Stomach smooth muscle (tissue), 2 donors: ENCODE data around the gene STKLD1.
"Not testable (repeated sequence)": the region's sequence is repeated elsewhere in the genome, so short reads cannot be mapped to it uniquely, and the experiment has no call there.

Experiments
- H3K27ac ChIP-seq: one replicate; pipeline ENCODE4 v1.7.0; 2013; ENCODE audit warnings: mild to moderate bottlenecking, low read length, inconsistent platforms
- H3K27me3 ChIP-seq, 2 donors: one replicate each; pipeline ENCODE4 v1.7.0; 2013; ENCODE audit warnings: low read length in 2 of 2; ENCODE audit not compliant: insufficient read depth in 2 of 2, control insufficient read depth in 1 of 2
- H3K36me3 ChIP-seq, 2 donors: one replicate each; pipeline ENCODE4 v1.7.0; 2013; ENCODE audit warnings: low read length in 2 of 2; ENCODE audit not compliant: control insufficient read depth in 2 of 2, insufficient read depth in 2 of 2
- H3K4me1 ChIP-seq: one replicate; pipeline ENCODE4 v1.7.0; 2013; ENCODE audit warnings: low read length; ENCODE audit not compliant: control insufficient read depth, insufficient read depth
- H3K4me3 ChIP-seq, 2 donors: one replicate each; pipeline ENCODE4 v1.7.0; 2013; ENCODE audit warnings: low read length in 2 of 2
- H3K9ac ChIP-seq, 2 donors: one replicate each; pipeline ENCODE4 v1.7.0; 2013; ENCODE audit warnings: low read length in 2 of 2, mild to moderate bottlenecking in 1 of 2
- H3K9me3 ChIP-seq, 2 donors: one replicate each; pipeline ENCODE4 v1.7.0; 2013; ENCODE audit warnings: low read length in 2 of 2; ENCODE audit not compliant: control insufficient read depth in 2 of 2
- donor health status: healthy.
- donor health status: Pancreatic carcinoma.

STKLD1 gene

GRCh38 chr9:133387680-133388079 lies 11.5 kb downstream of the STKLD1 start:
- Histone ChIP-seq H3K4me3 (no peak overlapping the region), H3K9me3 (no peaks in the 10 kb centered on the region), H3K27me3 (peaks cover 10 to 14% of the 10 kb centered on the region in 2 donors), H3K27ac (no peak overlapping the region), H3K4me1 (no peaks in the 10 kb centered on the region), H3K9ac (no peak overlapping the region), H3K36me3 (no peaks in the 10 kb centered on the region)

GRCh38 chr9:133389025-133389557 lies 12.9 kb downstream of the STKLD1 start:
- Histone ChIP-seq H3K9ac (no peak overlapping the region), H3K9me3 (no peaks in the 10 kb centered on the region), H3K27me3 (peaks cover 14 to 15% of the 10 kb centered on the region in 2 donors), H3K36me3 (no peaks in the 10 kb centered on the region), H3K4me1 (no peaks in the 10 kb centered on the region), H3K4me3 (no peak overlapping the region), H3K27ac (no peak overlapping the region)

GRCh38 chr9:133389562-133389961 lies 13.4 kb downstream of the STKLD1 start:
- peaks cover 14 to 16% of the 10 kb centered on the region in 2 donors for H3K27me3 ChIP-seq
- H3K9ac ChIP-seq: no peak overlapping the region
- no peaks in the 10 kb centered on the region for H3K9me3 ChIP-seq
- no peak overlapping the region for H3K27ac ChIP-seq
- no peaks in the 10 kb centered on the region for H3K4me1 ChIP-seq
- no peaks in the 10 kb centered on the region for H3K36me3 ChIP-seq
- no peak overlapping the region for H3K4me3 ChIP-seq

- Histone ChIP-seq H3K9ac (no peak overlapping the region), H3K4me3 (no peak overlapping the region), H3K36me3 (no peaks in the 10 kb centered on the region), H3K27me3 (peaks cover 14 to 18% of the 10 kb centered on the region in 2 donors), H3K27ac (no peak overlapping the region), H3K9me3 (no peaks in the 10 kb centered on the region), H3K4me1 (no peaks in the 10 kb centered on the region)
Observed at GRCh38 chr9:133390713-133391112, 14.5 kb downstream of the STKLD1 start.

- H3K27me3 ChIP-seq: peaks cover 14 to 18% of the 10 kb centered on the region in 2 donors
- not testable (repeated sequence) for H3K9me3 ChIP-seq, H3K9ac ChIP-seq, H3K27ac ChIP-seq, H3K36me3 ChIP-seq, H3K4me3 ChIP-seq, H3K4me1 ChIP-seq
Observed at GRCh38 chr9:133391449-133391848, 15.3 kb downstream of the STKLD1 start.

GRCh38 chr9:133392308-133392707 lies 16.1 kb downstream of the STKLD1 start:
- not testable (repeated sequence) for H3K9me3 ChIP-seq, H3K9ac ChIP-seq, H3K27ac ChIP-seq, H3K4me3 ChIP-seq, H3K36me3 ChIP-seq, H3K4me1 ChIP-seq
- H3K27me3 ChIP-seq: peaks cover 14 to 18% of the 10 kb centered on the region in 2 donors

- Histone ChIP-seq H3K27me3 (peaks cover 14 to 18% of the 10 kb centered on the region in 2 donors), H3K4me1 (no peaks in the 10 kb centered on the region), H3K27ac (no peak overlapping the region), H3K36me3 (no peaks in the 10 kb centered on the region), H3K9ac (no peak overlapping the region), H3K4me3 (no peak overlapping the region), H3K9me3 (no peaks in the 10 kb centered on the region)
Observed at GRCh38 chr9:133393399-133393798, 17.2 kb downstream of the STKLD1 start.

- no peaks in the 10 kb centered on the region for H3K36me3 ChIP-seq
Observed at GRCh38 chr9:133394687-133395271, 18.6 kb downstream of the STKLD1 start.

GRCh38 chr9:133396952-133397351 lies 20.8 kb downstream of the STKLD1 start:
- Histone ChIP-seq H3K4me3 (no peak overlapping the region), H3K27ac (no peak overlapping the region), H3K4me1 (no peaks in the 10 kb centered on the region), H3K27me3 (peaks cover 0 to 8% of the 10 kb centered on the region in 2 donors), H3K9ac (no peak overlapping the region), H3K36me3 (no peaks in the 10 kb centered on the region), H3K9me3 (no peaks in the 10 kb centered on the region)

More at GRCh38 chr9:133394687-133395271, 18.6 kb downstream of the STKLD1 start:
- peaks cover 6 to 17% of the 10 kb centered on the region in 2 donors for H3K27me3 ChIP-seq
- no peak overlapping the region for H3K27ac ChIP-seq
- H3K9me3 ChIP-seq: no peaks in the 10 kb centered on the region
- no peak overlapping the region for H3K4me3 ChIP-seq
- no peaks in the 10 kb centered on the region for H3K4me1 ChIP-seq
- no peak overlapping the region for H3K9ac ChIP-seq

- H3K9me3 ChIP-seq: no peaks in the 10 kb centered on the region
- no peaks in the 10 kb centered on the region for H3K4me1 ChIP-seq
- no peaks in the 10 kb centered on the region for H3K36me3 ChIP-seq
- peaks cover 0 to 8% of the 10 kb centered on the region in 2 donors for H3K27me3 ChIP-seq
- H3K27ac ChIP-seq: no peak overlapping the region
- H3K9ac ChIP-seq: no peak overlapping the region
- H3K4me3 ChIP-seq: no peak overlapping the region
Observed at GRCh38 chr9:133397370-133397769, 21.2 kb downstream of the STKLD1 start.

- Histone ChIP-seq H3K36me3 (peaks cover 0 to 2% of the 10 kb centered on the region in 2 donors), H3K9ac (no peak overlapping the region), H3K27ac (no peak overlapping the region), H3K9me3 (no peaks in the 10 kb centered on the region), H3K4me3 (no peak overlapping the region), H3K27me3 (peaks cover 0 to 8% of the 10 kb centered on the region in 2 donors), H3K4me1 (no peaks in the 10 kb centered on the region)
Observed at GRCh38 chr9:133397895-133398294, 21.7 kb downstream of the STKLD1 start.
